Prostate gland (tissue), 2 donors: ENCODE measurements around the gene PPP2R2B. TPM values are rescaled to one million over a fixed set of nuclear protein-coding genes. Genes with fewer than 3 reads are reported as not detected.

ENCODE experiments used
- DNase-seq: peaks from one replicate; pipeline ENCODE4 v3.0.0-alpha.2; 2019; ENCODE audit warnings: low spot score
- H3K27ac ChIP-seq, 2 donors: fragments of 200-600 bp; sonication (generic); 2 replicates each; pipeline ENCODE4 v1.5.1; 2017 to 2019
- H3K27me3 ChIP-seq: fragments of 200-600 bp; sonication (generic); replicated peaks from 2 replicates; pipeline ENCODE4 v1.5.1; 2019; ENCODE audit not compliant: insufficient read depth
- H3K36me3 ChIP-seq, 2 donors: fragments of 200-600 bp; sonication (generic); 1 replicate in 1 of 2; 2 replicates in 1 of 2; pipeline versions ENCODE4 v1.5.1 to v1.8.1; 2017 to 2019
- H3K4me1 ChIP-seq: fragments of 200-600 bp; sonication (generic); replicated peaks from 2 replicates; pipeline ENCODE4 v1.5.1; 2019
- H3K4me3 ChIP-seq, 2 donors: fragments of 200-600 bp; sonication (generic); 2 replicates each; pipeline ENCODE4 v1.5.1; 2017 to 2019
- H3K9me3 ChIP-seq: fragments of 200-600 bp; sonication (generic); 2 replicates; pipeline ENCODE4 v1.5.1; 2017
- POLR2A ChIP-seq: fragments of 450-650 bp; IDR thresholded peaks from one replicate; pipeline ENCODE4 v1.6.1; 2016; ENCODE audit warnings: antibody characterized with exemption, mild to moderate bottlenecking
- POLR2AphosphoS5 ChIP-seq: sonication (generic); formaldehyde crosslinking; IDR thresholded peaks from one replicate; pipeline ENCODE4 v1.6.1; 2017; ENCODE audit warnings: antibody characterized with exemption
- WGBS: methylation state at CpG from one replicate; pipeline ENCODE4 v1.1.5; 2018; 5-methylcytosine and 5-hydroxymethylcytosine counted together
- intact Hi-C: fragments of 100-400 bp; cut with DNase I; formaldehyde crosslinking; loops from one replicate; pipeline ENCODE4 v1.14.2; 2022
- total RNA-seq, 2 donors: library from RNA; depleted of rRNA; stranded (reverse); fragments of >200 nt; gene quantifications; one replicate each; pipeline ENCODE4 v1.1.0, GENCODE V29; 2016
- TF ChIP-seq, protein P1 (sequence below), 4 experiments: fragments of 200-600 bp in 2 of 4; fragments of 450-650 bp in 2 of 4; sonication (generic) in 2 of 4; IDR thresholded peaks; 1 replicate in 3 of 4; 2 replicates in 1 of 4; pipeline ENCODE4 v1.5.1; 2016 to 2019; ENCODE audit warnings: antibody characterized with exemption in 4 of 4, mild to moderate bottlenecking in 2 of 4, moderate library complexity in 2 of 4

Gene PPP2R2B
- total RNA-seq, 2 donors from 2014 or later, result 0.68 to 2.6 TPM

- Histone ChIP-seq H3K36me3 (no peaks in the 10 kb centered on the region), H3K27ac (no peak overlapping the region), H3K4me3 (no peak overlapping the region), H3K27me3 (no peaks in the 10 kb centered on the region), H3K4me1 (no peaks in the 10 kb centered on the region), H3K9me3 (no peaks in the 10 kb centered on the region)
- no peak for DNase-seq
- intact Hi-C loops, result no loop called here
- TF ChIP-seq POLR2A (no peak), POLR2AphosphoS5 (no peak)
- TF ChIP-seq, protein P1, sequence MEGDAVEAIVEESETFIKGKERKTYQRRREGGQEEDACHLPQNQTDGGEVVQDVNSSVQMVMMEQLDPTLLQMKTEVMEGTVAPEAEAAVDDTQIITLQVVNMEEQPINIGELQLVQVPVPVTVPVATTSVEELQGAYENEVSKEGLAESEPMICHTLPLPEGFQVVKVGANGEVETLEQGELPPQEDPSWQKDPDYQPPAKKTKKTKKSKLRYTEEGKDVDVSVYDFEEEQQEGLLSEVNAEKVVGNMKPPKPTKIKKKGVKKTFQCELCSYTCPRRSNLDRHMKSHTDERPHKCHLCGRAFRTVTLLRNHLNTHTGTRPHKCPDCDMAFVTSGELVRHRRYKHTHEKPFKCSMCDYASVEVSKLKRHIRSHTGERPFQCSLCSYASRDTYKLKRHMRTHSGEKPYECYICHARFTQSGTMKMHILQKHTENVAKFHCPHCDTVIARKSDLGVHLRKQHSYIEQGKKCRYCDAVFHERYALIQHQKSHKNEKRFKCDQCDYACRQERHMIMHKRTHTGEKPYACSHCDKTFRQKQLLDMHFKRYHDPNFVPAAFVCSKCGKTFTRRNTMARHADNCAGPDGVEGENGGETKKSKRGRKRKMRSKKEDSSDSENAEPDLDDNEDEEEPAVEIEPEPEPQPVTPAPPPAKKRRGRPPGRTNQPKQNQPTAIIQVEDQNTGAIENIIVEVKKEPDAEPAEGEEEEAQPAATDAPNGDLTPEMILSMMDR (IDR thresholded peaks at IDR 0.05), result no peak
- WGBS, result 73% methylated on average over 2 of the region's 2 CpGs
Measured at GRCh38 chr5:146753641-146754040, 124.9 kb downstream of the PPP2R2B start.

- Histone ChIP-seq H3K27me3 (no peaks in the 10 kb centered on the region), H3K4me1 (no peaks in the 10 kb centered on the region), H3K27ac (no peak overlapping the region), H3K4me3 (no peak overlapping the region), H3K36me3 (no peaks in the 10 kb centered on the region), H3K9me3 (no peaks in the 10 kb centered on the region)
- TF ChIP-seq, protein P1 (IDR thresholded peaks at IDR 0.05), result no peak
- TF ChIP-seq POLR2AphosphoS5 (no peak), POLR2A (no peak)
- intact Hi-C loops, result no loop called here
- no peak for DNase-seq
- 88% methylated on average over 3 of the region's 3 CpGs for WGBS
Measured at GRCh38 chr5:146751781-146752401, 126.7 kb downstream of the PPP2R2B start.

GRCh38 chr5:146751054-146751453 lies 127.5 kb downstream of the PPP2R2B start:
- intact Hi-C loops, result no loop called here
- 67% methylated on average over 3 of the region's 3 CpGs for WGBS
- H3K9me3 ChIP-seq, result no peaks in the 10 kb centered on the region

DNA sequence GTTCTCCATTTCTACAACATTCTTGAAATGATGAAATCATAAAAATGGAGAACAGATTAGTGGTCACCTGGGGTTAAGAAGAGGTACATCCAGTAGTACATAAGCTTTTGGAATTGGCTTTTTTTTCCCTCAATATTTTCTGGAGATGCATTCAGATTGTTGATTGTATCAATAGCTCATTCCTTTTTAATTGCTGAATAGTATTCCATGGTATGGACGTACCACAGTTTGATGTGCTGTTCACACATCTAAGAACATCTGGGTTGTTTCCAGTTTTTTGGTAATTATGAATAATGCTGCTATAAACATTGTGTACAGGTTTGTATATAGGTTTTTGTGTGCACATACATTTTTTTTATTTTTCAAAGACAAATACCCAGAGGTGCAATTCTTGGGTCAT lies 130.0 kb downstream of the PPP2R2B start:
- no peak for TF ChIP-seq POLR2A
- TF ChIP-seq POLR2AphosphoS5, result no peak
- TF ChIP-seq, protein P1 (IDR thresholded peaks at IDR 0.05), result no peak
- no peaks in the 10 kb centered on the region for H3K27me3 ChIP-seq
- no peak for DNase-seq
- WGBS, result 95% methylated on average over 1 of the region's 1 CpG
- H3K4me3 ChIP-seq, result no peak overlapping the region
- no peaks in the 10 kb centered on the region for H3K9me3 ChIP-seq
- intact Hi-C loops, result no loop called here
- H3K4me1 ChIP-seq, result no peaks in the 10 kb centered on the region
- no peaks in the 10 kb centered on the region for H3K36me3 ChIP-seq
- H3K27ac ChIP-seq, result no peak overlapping the region

More at GRCh38 chr5:146751054-146751453, 127.5 kb downstream of the PPP2R2B start:
- H3K27me3 ChIP-seq, result no peaks in the 10 kb centered on the region
- TF ChIP-seq, protein P1 (IDR thresholded peaks at IDR 0.05), result no peak
- TF ChIP-seq POLR2AphosphoS5, result no peak
- no peak for TF ChIP-seq POLR2A
- no peak for DNase-seq
- H3K4me3 ChIP-seq, result no peak overlapping the region
- H3K4me1 ChIP-seq, result no peaks in the 10 kb centered on the region
- H3K36me3 ChIP-seq, result no peaks in the 10 kb centered on the region
- H3K27ac ChIP-seq, result no peak overlapping the region

GRCh38 chr5:146745931-146746577 lies 132.5 kb downstream of the PPP2R2B start:
- TF ChIP-seq POLR2A (no peak), POLR2AphosphoS5 (no peak)
- TF ChIP-seq, protein P1 (IDR thresholded peaks at IDR 0.05), result no peak

More at GRCh38 chr5:146745931-146746577, 132.5 kb downstream of the PPP2R2B start:
- no peak overlapping the region for H3K27ac ChIP-seq
- WGBS, result 55% methylated on average over 5 of the region's 5 CpGs
- no peaks in the 10 kb centered on the region for H3K9me3 ChIP-seq
- no peak overlapping the region for H3K4me3 ChIP-seq
- H3K27me3 ChIP-seq, result no peaks in the 10 kb centered on the region
- intact Hi-C loops, result no loop called here
- no peaks in the 10 kb centered on the region for H3K4me1 ChIP-seq
- H3K36me3 ChIP-seq, result no peaks in the 10 kb centered on the region
- no peak for DNase-seq
